Measurements from ENCODE around the gene UNC93B1.

UNC93B1 gene

DNA sequence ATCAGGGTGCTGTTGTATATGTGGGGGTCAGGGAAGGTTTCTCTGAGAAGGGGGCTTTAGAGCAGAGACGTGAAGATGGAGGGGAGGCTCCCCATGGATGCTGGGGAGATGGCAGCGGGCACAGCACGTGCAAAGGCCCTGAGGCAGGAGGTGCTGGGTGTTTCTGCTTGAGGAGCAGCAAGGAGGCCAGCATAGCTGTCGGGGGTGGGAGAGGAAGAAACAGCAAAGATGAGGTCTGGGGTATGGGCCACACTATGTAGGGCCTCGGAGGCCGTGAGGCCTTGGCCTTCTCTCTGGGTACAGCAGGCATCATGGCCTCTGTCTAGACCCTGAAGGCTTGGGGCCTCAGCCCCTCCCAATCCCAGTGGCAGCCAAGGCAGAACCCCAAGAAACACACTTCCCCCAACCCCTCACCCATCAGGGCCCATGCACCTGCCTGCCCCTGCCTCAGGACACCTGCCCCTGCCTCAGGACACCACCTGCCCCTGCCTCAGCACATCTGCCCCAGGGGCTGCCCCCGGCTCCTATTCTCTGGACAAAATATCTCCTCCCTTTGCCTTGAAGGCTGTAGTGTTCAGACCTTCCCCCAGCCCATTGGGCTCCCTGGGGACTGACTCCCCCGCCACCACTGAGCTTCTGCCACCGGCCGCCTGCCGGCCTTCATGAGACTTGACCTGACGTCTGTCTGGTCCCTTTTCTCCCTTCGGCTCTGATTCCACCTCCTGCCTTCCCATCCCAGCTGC, 12.4 kb upstream of the UNC93B1 start:
- TF ChIP-seq FOXM1 (IDR thresholded peaks at IDR 0.05; ENCODE audit: borderline replicate concordance, low read depth) (no peak), RAD21 (IDR thresholded peaks at IDR 0.05; ENCODE audit: low read depth) (no peak), CREB1 (IDR thresholded peaks at IDR 0.05; ENCODE audit: low read depth) (no peak), TCF12 (IDR thresholded peaks at IDR 0.05; ENCODE audit: low read depth) (no peak), CEBPB (IDR thresholded peaks at IDR 0.05) (no peak), EGR1 (IDR thresholded peaks at IDR 0.05) (no peak), TAF1 (IDR thresholded peaks at IDR 0.05; ENCODE audit: low read depth) (no peak), NFIC (IDR thresholded peaks at IDR 0.05) (no peak), TEAD4 (IDR thresholded peaks at IDR 0.05) (no peak), YY1 (IDR thresholded peaks at IDR 0.05; ENCODE audit: low read depth) (no peak), EP300 (IDR thresholded peaks at IDR 0.05; ENCODE audit: borderline replicate concordance) (no peak), ZBTB7A (IDR thresholded peaks at IDR 0.05; ENCODE audit: low read depth) (no peak)
- TF ChIP-seq, protein P1, sequence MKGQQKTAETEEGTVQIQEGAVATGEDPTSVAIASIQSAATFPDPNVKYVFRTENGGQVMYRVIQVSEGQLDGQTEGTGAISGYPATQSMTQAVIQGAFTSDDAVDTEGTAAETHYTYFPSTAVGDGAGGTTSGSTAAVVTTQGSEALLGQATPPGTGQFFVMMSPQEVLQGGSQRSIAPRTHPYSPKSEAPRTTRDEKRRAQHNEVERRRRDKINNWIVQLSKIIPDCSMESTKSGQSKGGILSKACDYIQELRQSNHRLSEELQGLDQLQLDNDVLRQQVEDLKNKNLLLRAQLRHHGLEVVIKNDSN (IDR thresholded peaks at IDR 0.05), result no peak
- TF ChIP-seq, protein P2, sequence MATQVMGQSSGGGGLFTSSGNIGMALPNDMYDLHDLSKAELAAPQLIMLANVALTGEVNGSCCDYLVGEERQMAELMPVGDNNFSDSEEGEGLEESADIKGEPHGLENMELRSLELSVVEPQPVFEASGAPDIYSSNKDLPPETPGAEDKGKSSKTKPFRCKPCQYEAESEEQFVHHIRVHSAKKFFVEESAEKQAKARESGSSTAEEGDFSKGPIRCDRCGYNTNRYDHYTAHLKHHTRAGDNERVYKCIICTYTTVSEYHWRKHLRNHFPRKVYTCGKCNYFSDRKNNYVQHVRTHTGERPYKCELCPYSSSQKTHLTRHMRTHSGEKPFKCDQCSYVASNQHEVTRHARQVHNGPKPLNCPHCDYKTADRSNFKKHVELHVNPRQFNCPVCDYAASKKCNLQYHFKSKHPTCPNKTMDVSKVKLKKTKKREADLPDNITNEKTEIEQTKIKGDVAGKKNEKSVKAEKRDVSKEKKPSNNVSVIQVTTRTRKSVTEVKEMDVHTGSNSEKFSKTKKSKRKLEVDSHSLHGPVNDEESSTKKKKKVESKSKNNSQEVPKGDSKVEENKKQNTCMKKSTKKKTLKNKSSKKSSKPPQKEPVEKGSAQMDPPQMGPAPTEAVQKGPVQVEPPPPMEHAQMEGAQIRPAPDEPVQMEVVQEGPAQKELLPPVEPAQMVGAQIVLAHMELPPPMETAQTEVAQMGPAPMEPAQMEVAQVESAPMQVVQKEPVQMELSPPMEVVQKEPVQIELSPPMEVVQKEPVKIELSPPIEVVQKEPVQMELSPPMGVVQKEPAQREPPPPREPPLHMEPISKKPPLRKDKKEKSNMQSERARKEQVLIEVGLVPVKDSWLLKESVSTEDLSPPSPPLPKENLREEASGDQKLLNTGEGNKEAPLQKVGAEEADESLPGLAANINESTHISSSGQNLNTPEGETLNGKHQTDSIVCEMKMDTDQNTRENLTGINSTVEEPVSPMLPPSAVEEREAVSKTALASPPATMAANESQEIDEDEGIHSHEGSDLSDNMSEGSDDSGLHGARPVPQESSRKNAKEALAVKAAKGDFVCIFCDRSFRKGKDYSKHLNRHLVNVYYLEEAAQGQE (IDR thresholded peaks at IDR 0.05; ENCODE audit: low read depth), result no peak
- TF ChIP-seq, protein P3, sequence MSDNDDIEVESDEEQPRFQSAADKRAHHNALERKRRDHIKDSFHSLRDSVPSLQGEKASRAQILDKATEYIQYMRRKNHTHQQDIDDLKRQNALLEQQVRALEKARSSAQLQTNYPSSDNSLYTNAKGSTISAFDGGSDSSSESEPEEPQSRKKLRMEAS (IDR thresholded peaks at IDR 0.05), result no peak

DNA sequence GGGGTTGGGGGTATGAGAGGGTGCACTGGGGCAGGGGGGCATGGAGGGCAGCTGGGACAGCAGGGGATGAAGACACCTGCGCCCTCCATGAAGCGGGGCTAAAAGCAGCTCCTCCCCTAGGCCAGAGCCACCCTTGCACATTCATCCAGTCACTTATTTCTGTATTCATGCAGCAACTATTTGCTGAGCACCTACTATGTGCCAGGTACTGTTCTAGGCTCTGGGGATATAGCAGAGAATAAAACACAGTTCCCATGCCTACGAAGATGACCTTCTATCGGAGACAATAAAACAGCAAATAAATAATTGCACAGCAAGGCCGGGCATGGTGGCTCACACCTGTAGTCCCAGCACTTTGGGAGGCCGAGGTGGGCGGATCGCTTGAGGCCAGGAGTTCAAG, 11.6 kb upstream of the UNC93B1 start:
- TF ChIP-seq ZBTB7A (IDR thresholded peaks at IDR 0.05; ENCODE audit: low read depth) (no peak), EP300 (IDR thresholded peaks at IDR 0.05; ENCODE audit: borderline replicate concordance) (no peak), CREB1 (IDR thresholded peaks at IDR 0.05; ENCODE audit: low read depth) (no peak), TCF12 (IDR thresholded peaks at IDR 0.05; ENCODE audit: low read depth) (no peak), FOXM1 (IDR thresholded peaks at IDR 0.05; ENCODE audit: borderline replicate concordance, low read depth) (no peak), CEBPB (IDR thresholded peaks at IDR 0.05) (no peak), TEAD4 (IDR thresholded peaks at IDR 0.05) (no peak), YY1 (IDR thresholded peaks at IDR 0.05; ENCODE audit: low read depth) (no peak), EGR1 (IDR thresholded peaks at IDR 0.05) (no peak), NFIC (IDR thresholded peaks at IDR 0.05) (no peak), TAF1 (IDR thresholded peaks at IDR 0.05; ENCODE audit: low read depth) (no peak), RAD21 (IDR thresholded peaks at IDR 0.05; ENCODE audit: low read depth) (no peak)
- TF ChIP-seq, protein P3 (IDR thresholded peaks at IDR 0.05), result no peak
- TF ChIP-seq, protein P2 (IDR thresholded peaks at IDR 0.05; ENCODE audit: low read depth), result no peak
- TF ChIP-seq, protein P1 (IDR thresholded peaks at IDR 0.05), result no peak

DNA sequence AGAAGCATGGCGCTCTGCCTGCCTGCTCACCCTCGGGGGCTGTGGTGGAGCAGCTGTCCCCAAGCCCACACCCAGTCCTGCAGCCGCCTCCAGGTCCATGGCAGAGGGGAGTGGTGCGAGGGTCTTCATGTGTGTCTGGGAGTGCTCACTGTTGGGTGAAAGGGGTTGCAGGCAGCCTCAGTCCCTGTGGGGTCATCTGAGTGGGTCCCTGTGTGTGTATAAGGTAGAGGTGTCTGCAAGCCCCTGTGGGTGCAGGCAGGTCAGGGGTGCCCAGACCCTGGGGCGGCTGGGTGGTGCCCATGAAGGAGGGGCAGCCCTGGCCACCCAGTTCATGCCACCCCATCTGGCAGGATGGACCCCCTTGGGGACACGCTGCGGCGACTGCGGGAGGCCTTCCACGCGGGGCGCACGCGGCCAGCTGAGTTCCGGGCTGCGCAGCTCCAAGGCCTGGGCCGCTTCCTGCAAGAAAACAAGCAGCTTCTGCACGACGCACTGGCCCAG, 11.1 kb upstream of the UNC93B1 start:
- TF ChIP-seq TEAD4 (IDR thresholded peaks at IDR 0.05) (no peak), ZBTB7A (IDR thresholded peaks at IDR 0.05; ENCODE audit: low read depth) (peak; percentile 85)

DNA sequence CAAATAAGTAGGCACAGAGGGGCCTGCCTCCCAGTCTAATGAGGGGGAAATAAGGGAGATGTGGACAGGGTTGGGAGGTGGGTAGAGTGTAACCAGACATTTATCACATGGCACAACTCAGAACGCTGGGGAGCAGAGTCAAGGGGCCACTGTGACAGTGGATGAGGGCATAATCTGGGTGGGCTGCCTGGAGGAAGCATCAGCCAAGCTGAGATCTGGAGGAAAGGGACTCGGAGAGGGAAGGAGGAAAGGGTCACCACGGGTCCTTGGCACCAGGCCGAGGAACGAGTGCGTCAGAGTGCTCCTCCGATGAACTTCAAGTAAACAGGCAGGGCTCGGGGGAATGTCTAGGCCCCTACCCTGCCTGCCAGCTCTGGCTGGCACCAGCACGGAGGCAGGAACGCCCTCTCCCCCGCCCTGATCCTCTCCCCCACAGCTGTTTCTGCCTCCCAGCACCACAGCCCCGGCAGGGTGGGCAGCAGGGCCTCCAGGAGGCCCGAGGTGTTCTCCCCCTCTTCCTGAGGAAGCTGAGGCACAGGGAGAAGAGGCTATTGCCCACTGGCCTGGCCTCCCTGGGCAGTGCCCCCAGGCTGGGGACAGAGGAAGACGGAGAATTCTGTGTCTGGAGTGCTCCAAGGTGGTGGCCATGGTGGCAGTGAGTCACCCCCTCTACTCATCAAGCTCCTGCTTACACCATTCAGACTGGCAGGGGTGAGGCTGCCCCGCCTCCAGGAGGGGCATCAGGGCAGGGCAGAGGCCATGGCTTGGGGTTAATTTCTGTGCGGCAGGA, 10.5 kb upstream of the UNC93B1 start:
- TF ChIP-seq RAD21 (IDR thresholded peaks at IDR 0.05; ENCODE audit: low read depth), result no peak
- TF ChIP-seq, protein P1 (IDR thresholded peaks at IDR 0.05), result no peak
- TF ChIP-seq TEAD4 (IDR thresholded peaks at IDR 0.05), result no peak
- peak; percentile 25; the same call in 1 of the 2 replicates for TF ChIP-seq TAF1 (IDR thresholded peaks at IDR 0.05; ENCODE audit: low read depth)
- TF ChIP-seq FOXM1 (IDR thresholded peaks at IDR 0.05; ENCODE audit: borderline replicate concordance, low read depth), result no peak
- TF ChIP-seq CEBPB (IDR thresholded peaks at IDR 0.05), result no peak
- TF ChIP-seq EGR1 (IDR thresholded peaks at IDR 0.05), result no peak
- peak; percentile 73 for TF ChIP-seq NFIC (IDR thresholded peaks at IDR 0.05)
- TF ChIP-seq EP300 (IDR thresholded peaks at IDR 0.05; ENCODE audit: borderline replicate concordance), result no peak
- TF ChIP-seq, protein P2 (IDR thresholded peaks at IDR 0.05; ENCODE audit: low read depth), result no peak
- TF ChIP-seq, protein P3 (IDR thresholded peaks at IDR 0.05), result no peak
- TF ChIP-seq CREB1 (IDR thresholded peaks at IDR 0.05; ENCODE audit: low read depth), result no peak
- TF ChIP-seq YY1 (IDR thresholded peaks at IDR 0.05; ENCODE audit: low read depth), result peak; percentile 68
- TF ChIP-seq ZBTB7A (IDR thresholded peaks at IDR 0.05; ENCODE audit: low read depth), result no peak; the same call in 1 of the 2 replicates
- TF ChIP-seq TCF12 (IDR thresholded peaks at IDR 0.05; ENCODE audit: low read depth), result no peak

Measured in Ishikawa (cell line).